Stimulated activated CD8-positive, alpha-beta memory T cell treated with anti-CD3 and anti-CD28 coated beads, Interleukin-7, amount 100 ng/mL, for 48 hours (primary cell): Measurements from ENCODE around the gene PPP1CB.
"Not testable (repeated sequence)": the region's sequence is repeated elsewhere in the genome, so short reads cannot be mapped to it uniquely, and the experiment has no call there.

Experiments
- DNase-seq, 2 donors: peaks; one replicate each; pipeline ENCODE4 v3.0.0-alpha.2; 2020; ENCODE audit warnings: low read depth in 1 of 2; ENCODE audit errors: extremely low read depth in 1 of 2

PPP1CB gene

GRCh38 chr2:28772351-28772750 is 20.7 kb downstream of the PPP1CB start:
- DNase-seq = no peak

DNA sequence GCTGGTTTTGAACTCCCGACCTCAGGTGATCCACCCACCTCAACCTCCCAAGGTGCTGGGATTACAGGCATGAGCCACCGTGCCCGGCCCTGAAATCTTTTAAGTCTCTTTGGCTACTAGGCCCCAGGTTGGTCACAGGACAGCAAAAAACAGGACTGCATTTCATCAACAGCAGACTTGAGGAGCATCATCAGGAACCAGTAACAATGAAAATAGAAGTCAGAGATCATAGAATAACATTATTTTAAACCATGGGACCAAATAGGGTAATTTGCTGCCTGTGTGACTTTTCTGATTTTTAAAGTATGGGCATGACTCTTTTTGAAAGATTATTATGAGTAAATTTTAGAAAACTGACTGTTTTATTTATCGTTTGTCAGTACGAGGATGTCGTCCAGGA is 24.8 kb downstream of the PPP1CB start:
- no peak for DNase-seq

- no peak for DNase-seq
Measured at GRCh38 chr2:28778392-28778791, 26.8 kb downstream of the PPP1CB start.

- no peak for DNase-seq
Measured at GRCh38 chr2:28779001-28779400, 27.4 kb downstream of the PPP1CB start.

DNA sequence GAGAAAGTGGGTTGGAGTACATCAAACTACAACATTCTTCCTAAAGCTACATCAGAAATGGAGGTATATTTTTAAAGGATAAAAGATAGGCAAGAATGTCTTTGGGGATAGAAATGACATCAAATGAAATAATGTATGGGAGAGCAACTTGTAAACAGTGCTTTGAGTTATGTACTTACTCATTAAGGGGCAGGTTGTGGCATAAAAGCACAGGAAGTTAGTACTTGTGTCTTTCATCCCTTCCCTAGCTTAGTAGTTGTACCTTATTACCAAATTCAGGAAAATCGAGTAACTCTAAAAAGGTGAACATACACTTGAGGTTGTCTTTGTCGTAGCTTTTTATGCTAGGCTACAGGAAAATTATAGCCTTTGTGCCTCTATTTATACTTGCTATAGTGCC is 28.9 kb downstream of the PPP1CB start:
- DNase-seq = no peak

DNA sequence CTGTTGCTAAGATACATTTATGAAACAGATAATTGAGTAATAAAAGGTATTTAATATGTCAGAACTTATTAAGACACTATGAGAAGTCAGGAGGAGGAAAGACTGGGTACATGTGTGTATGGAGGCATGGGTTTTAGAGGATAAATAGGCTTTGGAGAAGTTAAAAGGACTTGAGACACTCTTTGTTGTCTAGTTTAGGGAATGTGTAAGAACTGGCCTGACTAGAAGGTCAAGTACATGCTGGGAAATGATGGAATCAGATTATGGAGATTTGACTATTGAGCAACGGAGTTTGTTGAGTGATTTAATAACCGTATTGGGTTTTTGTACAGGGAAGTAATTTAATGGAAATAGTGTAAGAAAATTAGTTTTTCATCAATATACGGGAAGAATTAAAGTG is 30.8 kb downstream of the PPP1CB start:
- no peak for DNase-seq

DNA sequence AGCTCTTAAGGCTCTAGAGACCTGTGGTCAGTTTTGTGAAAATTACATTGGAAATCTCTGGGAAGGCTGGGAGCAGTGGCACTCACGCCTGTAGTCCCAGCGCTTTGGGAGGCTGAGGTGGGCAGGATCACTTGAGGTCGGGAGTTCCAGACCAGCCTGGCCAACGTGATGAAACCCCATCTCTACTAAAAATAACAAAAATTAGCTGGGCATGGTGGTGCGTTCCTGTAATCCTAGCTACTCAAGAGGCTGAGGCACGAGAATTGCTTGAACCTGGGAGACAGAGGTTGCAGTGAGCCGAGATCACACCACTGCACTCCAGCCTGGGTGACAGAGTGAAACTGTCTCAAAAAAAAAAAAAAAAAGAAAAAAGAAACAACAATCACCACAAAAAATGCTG is 32.9 kb downstream of the PPP1CB start:
- not testable (repeated sequence) for DNase-seq

- no peak for DNase-seq
Measured at GRCh38 chr2:28796620-28797019, 45.0 kb downstream of the PPP1CB start.

DNA sequence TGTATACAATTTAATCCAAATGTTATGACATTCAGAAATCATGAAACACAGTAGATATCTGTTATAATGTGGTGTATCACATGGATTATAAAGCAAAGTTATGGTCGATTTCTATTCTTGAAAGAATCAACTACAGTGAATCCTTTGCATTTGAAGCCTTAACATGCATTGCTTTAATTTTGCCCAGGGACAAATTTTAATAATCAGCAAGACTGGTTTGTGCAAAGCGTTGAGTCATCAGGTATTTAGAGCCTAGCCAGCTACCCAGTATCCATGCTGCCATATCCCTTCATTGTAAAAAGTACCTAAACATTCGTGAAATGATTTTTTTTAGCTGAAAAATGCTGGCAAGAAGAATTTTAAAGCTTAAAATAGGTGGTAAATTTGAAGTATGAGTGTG is 50.1 kb downstream of the PPP1CB start:
- DNase-seq = no peak

GRCh38 chr2:28802975-28803429 is 51.4 kb downstream of the PPP1CB start:
- DNase-seq = no peak

DNA sequence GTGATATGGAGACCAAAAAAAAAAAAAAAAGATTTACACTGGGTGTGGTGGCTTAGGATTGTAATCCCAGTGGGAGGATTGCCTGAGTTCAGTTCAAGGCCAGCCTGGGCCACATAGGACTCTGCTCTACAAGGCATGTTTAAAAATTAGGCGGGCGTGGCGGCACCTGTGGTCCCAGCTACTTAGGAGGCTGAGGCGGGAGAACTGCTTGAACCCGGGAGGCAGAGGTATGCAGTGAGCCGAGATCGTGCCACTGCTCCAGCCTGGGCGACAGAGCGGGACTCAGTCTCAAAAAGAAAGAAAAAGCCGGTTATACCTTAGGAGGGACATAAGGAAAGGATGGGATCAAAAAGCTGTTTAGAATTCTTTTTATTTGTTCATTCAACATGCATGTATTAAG is 58.3 kb downstream of the PPP1CB start:
- no peak for DNase-seq

GRCh38 chr2:28810384-28811285 is 59.0 kb downstream of the PPP1CB start, which contains the start of gene SPDYA:
Gene SPDYA, plus strand, starts transcription at chr2:28810834. Its CDS starts 5,181 bp downstream, at chr2:28816015.
- DNase-seq = peak; percentile 63 to 65

DNA sequence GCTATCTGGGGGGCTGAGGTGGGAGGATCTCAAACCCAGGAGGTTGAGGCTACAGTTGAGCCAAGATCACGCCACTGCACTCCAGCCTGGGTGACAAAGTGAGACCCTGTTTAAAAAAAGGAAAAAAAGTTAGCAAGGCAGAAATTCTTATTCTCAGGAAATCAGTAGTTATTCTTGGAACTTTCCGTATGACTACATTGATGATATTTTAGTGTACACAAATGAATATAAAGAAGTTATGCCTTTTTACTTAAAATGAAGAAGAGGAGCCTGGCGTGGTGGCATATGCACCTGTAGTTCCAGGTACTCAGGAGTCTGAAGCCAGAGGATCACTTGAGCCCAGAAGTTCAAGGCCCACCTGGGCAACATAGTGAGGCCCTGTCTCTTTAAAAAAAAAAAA is 66.4 kb downstream of the PPP1CB start:
- no peak for DNase-seq

- DNase-seq = peak; percentile 17 to 51
Measured at GRCh38 chr2:28821295-28821958, 69.8 kb downstream of the PPP1CB start.

DNA sequence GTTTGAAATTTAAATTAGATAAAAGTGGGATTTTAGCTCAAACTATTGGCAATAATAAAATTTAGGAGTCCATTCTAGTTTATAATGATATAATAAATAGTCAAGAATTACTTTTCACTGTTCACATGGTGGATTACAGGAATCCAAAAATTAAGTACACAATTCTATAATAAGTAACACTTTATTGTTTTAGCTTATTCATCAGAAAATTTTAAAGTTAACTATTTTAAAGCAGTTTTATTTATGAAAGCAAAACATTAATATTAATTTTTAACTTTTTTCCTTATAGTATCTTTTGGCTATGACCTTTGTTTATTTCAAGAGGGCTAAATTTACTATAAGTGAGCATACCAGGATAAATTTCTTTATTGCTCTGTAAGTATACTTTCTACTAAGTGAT is 70.4 kb downstream of the PPP1CB start:
- DNase-seq = no peak

DNA sequence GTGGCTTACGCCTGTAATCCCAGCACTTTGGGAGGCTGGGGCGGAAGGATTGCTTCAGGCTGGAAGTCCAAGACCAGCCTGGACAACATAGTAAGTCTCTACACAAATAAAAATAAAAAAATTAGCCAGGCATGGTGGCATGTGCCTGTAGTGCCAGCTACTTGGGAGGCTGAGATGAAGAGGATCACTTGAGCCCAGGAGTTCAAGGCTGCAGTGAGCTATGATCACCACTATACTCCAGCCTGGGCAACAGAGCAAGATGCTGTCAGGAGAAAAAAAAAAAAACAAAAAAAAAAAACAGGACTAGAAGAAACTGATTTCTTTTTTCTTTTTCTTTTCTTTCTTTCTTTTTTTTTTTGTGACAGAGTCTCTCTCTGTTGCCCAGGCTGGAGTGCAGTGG is 72.6 kb downstream of the PPP1CB start:
- no peak for DNase-seq

- no peak for DNase-seq
Measured at GRCh38 chr2:28824870-28825269, 73.2 kb downstream of the PPP1CB start.

GRCh38 chr2:28828382-28828781 is 76.8 kb downstream of the PPP1CB start:
- no peak for DNase-seq

- no peak for DNase-seq
Measured at GRCh38 chr2:28833740-28834470, 82.3 kb downstream of the PPP1CB start.

DNA sequence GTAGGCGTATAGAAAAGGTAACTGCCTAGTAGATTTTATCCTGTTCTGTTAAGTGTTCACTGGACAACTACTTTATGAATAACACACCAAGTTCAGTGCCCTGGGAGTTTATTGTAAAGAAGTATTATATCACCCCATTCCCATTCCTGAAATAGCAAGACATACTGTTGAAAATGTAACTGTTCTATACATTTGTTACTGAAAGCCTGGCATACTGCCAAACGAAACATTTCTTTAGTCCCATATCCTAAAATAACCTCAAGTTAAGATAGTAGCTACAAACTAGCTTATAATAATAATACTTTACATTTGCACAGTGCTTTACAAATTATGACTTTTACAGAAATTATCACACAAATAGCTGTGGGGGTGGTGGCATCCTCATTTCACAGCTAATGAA is 84.2 kb downstream of the PPP1CB start:
- no peak for DNase-seq

GRCh38 chr2:28838971-28839370 is 87.3 kb downstream of the PPP1CB start:
- DNase-seq = no peak
